ENCODE results near the gene PITX3.

The PITX3 gene

GRCh38 chr10:102235598-102235920, 5.8 kb downstream of the PITX3 start:
- POLR2A ChIA-PET, result no interaction called here
- no peak for DNase-seq (ENCODE audit: extremely low spot score)
- CTCF ChIA-PET, result interaction anchor here (1.2 to 19.9 kb wide), 4 partner anchors 9 to 168 kb away, joined by 5 to 566 read pairs (median 110); partner anchors contain the start of gene NFKB2

GRCh38 chr10:102234888-102235597, 6.3 kb downstream of the PITX3 start:
- no peak for TF ChIP-seq CTCF (IDR thresholded peaks at IDR 0.05; ENCODE audit: control extremely low read depth, extremely low read depth, low read depth, missing control alignments)
- POLR2A ChIA-PET, result no interaction called here
- DNase-seq (ENCODE audit: extremely low spot score), result no peak
- CTCF ChIA-PET, result interaction anchor here (1.2 to 19.9 kb wide), 5 partner anchors 8 to 168 kb away, joined by 5 to 566 read pairs (median 7); partner anchors contain the start of gene NFKB2

More at GRCh38 chr10:102235598-102235920, 5.8 kb downstream of the PITX3 start:
- TF ChIP-seq CTCF (IDR thresholded peaks at IDR 0.05; ENCODE audit: control extremely low read depth, extremely low read depth, low read depth, missing control alignments), result no peak

- DNase-seq (ENCODE audit: extremely low spot score), result no peak
- ChIA-PET CTCF (interaction anchor here (0.7 to 19.9 kb wide), 6 partner anchors 16 to 188 kb away, joined by 3 to 566 read pairs (median 51); partner anchors contain the start of genes FBXL15 and NFKB2), POLR2A (no interaction called here)
- TF ChIP-seq CTCF (IDR thresholded peaks at IDR 0.05; ENCODE audit: control extremely low read depth, extremely low read depth, low read depth, missing control alignments), result no peak
Measured at GRCh38 chr10:102233997-102234396, 7.3 kb downstream of the PITX3 start.

- peak; percentile 81 for DNase-seq (ENCODE audit: extremely low spot score)
- POLR2A ChIA-PET, result interaction anchor here (0.7 kb wide), 1 partner anchor 121 kb away, joined by 3 read pairs; no protein-coding TSS in a partner anchor
- CTCF ChIA-PET, result interaction anchor here (0.8 to 19.9 kb wide), 49 partner anchors 8 to 437 kb away, joined by 3 to 566 read pairs (median 8); partner anchors contain the start of genes FBXL15, GBF1, NFKB2 and PITX3
- TF ChIP-seq CTCF (IDR thresholded peaks at IDR 0.05; ENCODE audit: control extremely low read depth, extremely low read depth, low read depth, missing control alignments), result peak; percentile 80
Measured at GRCh38 chr10:102231357-102232318, 9.7 kb downstream of the PITX3 start.

- ChIA-PET POLR2A (interaction anchor here (0.7 kb wide), 1 partner anchor 121 kb away, joined by 3 read pairs; no protein-coding TSS in a partner anchor), CTCF (interaction anchor here (0.6 to 19.9 kb wide), 63 partner anchors 8 to 405 kb away, joined by 3 to 566 read pairs (median 7); partner anchors contain the start of genes C10orf95, CUEDC2, FBXL15 and GBF1)
- TF ChIP-seq CTCF (IDR thresholded peaks at IDR 0.05; ENCODE audit: control extremely low read depth, extremely low read depth, low read depth, missing control alignments), result peak; percentile 48
- peak; percentile 58 for DNase-seq (ENCODE audit: extremely low spot score)
Measured at GRCh38 chr10:102230861-102231356, 10.4 kb downstream of the PITX3 start.
